ENCODE measurements around the gene GAL3ST3. TPM values are rescaled to one million over a fixed set of nuclear protein-coding genes. Genes with fewer than 3 reads are reported as not detected.

GAL3ST3 gene
- total and polyA plus RNA-seq, 2 experiments from 2014 or later: 15.6 to 63.4 TPM

GRCh38 chr11:66006134-66006890 lies 42.6 kb downstream of the GAL3ST3 start:
- no peak for TF ChIP-seq POLR2AphosphoS5 (IDR thresholded peaks at IDR 0.05; ENCODE audit: low read depth)
- no peak for TF ChIP-seq CTCF (conservative IDR thresholded peaks at IDR 0.05; ENCODE audit: low read depth in 2 of 2)
- no peak for TF ChIP-seq EZH2 (IDR thresholded peaks at IDR 0.05; ENCODE audit: low read depth, unreplicated experiment)
- TF ChIP-seq REST (IDR thresholded peaks at IDR 0.05; ENCODE audit: unreplicated experiment): no peak
- TF ChIP-seq ETS1 (IDR thresholded peaks at IDR 0.05): no peak
- no peak for TF ChIP-seq NANOG (IDR thresholded peaks at IDR 0.05; ENCODE audit: borderline replicate concordance)
- TF ChIP-seq ZNF331 (CRISPR knock-in tag; IDR thresholded peaks at IDR 0.05; ENCODE audit: low read depth): no peak
- TF ChIP-seq EZH2phosphoT487 (IDR thresholded peaks at IDR 0.05; ENCODE audit: unreplicated experiment): no peak
- no peak for TF ChIP-seq CREB1 (CRISPR knock-in tag; IDR thresholded peaks at IDR 0.05; ENCODE audit: low read depth)
- no peak for TF ChIP-seq JUNB (IDR thresholded peaks at IDR 0.05; ENCODE audit: unreplicated experiment)
- Mint-ChIP-seq H3K4me3 (no peak overlapping the region; the same call in 2 of the 3 replicates), H3K27ac (peak overlapping the region; percentile 81), H3K4me1 (peaks cover 22% of the 10 kb centered on the region), H3K36me3 (ENCODE audit: low read depth) (peaks cover 35% of the 10 kb centered on the region), H3K9me3 (no peaks in the 10 kb centered on the region), H3K27me3 (ENCODE audit: insufficient read depth, low read depth, poor library complexity) (peaks cover 22% of the 10 kb centered on the region)
- Histone ChIP-seq H4K20me1 (replicated peaks; ENCODE audit: insufficient read depth) (peaks cover 7% of the 10 kb centered on the region; the same call in 1 of the 2 replicates), H2AFZ (no peak overlapping the region), H3K79me2 (replicated peaks; ENCODE audit: insufficient read depth) (peaks cover 23% of the 10 kb centered on the region), H3K27me3 (ENCODE audit: insufficient read depth) (peaks cover 7% of the 10 kb centered on the region), H3K36me3 (ENCODE audit: insufficient read depth) (peaks cover 7% of the 10 kb centered on the region; the same call in 1 of the 2 replicates), H3K4me1 (ENCODE audit: insufficient read depth) (peaks cover 14% of the 10 kb centered on the region; the same call in 1 of the 2 replicates), H3K4me3 (no peak overlapping the region), H3K9me2 (ENCODE audit: insufficient read depth) (no peaks in the 10 kb centered on the region), H3F3A (replicated peaks; ENCODE audit: low read depth) (peaks cover 19% of the 10 kb centered on the region; the same call in 1 of the 2 replicates), H3K27ac (ENCODE audit: low read depth) (no peak overlapping the region), H3K4me2 (no peak overlapping the region)
- no peak for DNase-seq (ENCODE audit: low spot score)
- ATAC-seq: no peak
